GM19099 (cell line): ENCODE measurements around the gene NIN.

Experiments used
- POLR2A ChIP-seq: IDR thresholded peaks from 3 replicates; pipeline ENCODE4 v1.6.1; 2011; ENCODE audit warnings: low read depth; ENCODE audit not compliant: insufficient read length; ENCODE audit errors: extremely low read depth

Gene NIN

GRCh38 chr14:50855558-50855957, 24.6 kb upstream of the NIN start:
- no peak for TF ChIP-seq POLR2A

- TF ChIP-seq POLR2A = no peak
Measured at GRCh38 chr14:50854521-50854920, 23.6 kb upstream of the NIN start.

GRCh38 chr14:50853891-50854290, 22.9 kb upstream of the NIN start:
- no peak for TF ChIP-seq POLR2A

- TF ChIP-seq POLR2A = no peak
Measured at GRCh38 chr14:50846226-50846880, 15.4 kb upstream of the NIN start.

GRCh38 chr14:50845166-50845565, 14.2 kb upstream of the NIN start:
- TF ChIP-seq POLR2A = no peak

GRCh38 chr14:50844391-50844790, 13.4 kb upstream of the NIN start:
- TF ChIP-seq POLR2A = no peak

GRCh38 chr14:50839691-50840090, 8.7 kb upstream of the NIN start:
- TF ChIP-seq POLR2A = no peak

- no peak for TF ChIP-seq POLR2A
Measured at GRCh38 chr14:50839048-50839447, 8.1 kb upstream of the NIN start.

- no peak for TF ChIP-seq POLR2A
Measured at GRCh38 chr14:50837850-50838470, 7.0 kb upstream of the NIN start.

- TF ChIP-seq POLR2A = no peak
Measured at GRCh38 chr14:50837271-50837670, 6.3 kb upstream of the NIN start.

GRCh38 chr14:50836515-50836914, 5.6 kb upstream of the NIN start:
- no peak for TF ChIP-seq POLR2A

- no peak for TF ChIP-seq POLR2A
Measured at GRCh38 chr14:50835280-50835679, 4.3 kb upstream of the NIN start.

- TF ChIP-seq POLR2A = no peak
Measured at GRCh38 chr14:50834802-50835276, 3.9 kb upstream of the NIN start.

- no peak for TF ChIP-seq POLR2A
Measured at GRCh38 chr14:50832935-50833630, 2.1 kb upstream of the NIN start.

GRCh38 chr14:50831726-50832168, 785 bp upstream of the NIN start:
- no peak for TF ChIP-seq POLR2A
